MM.1S (cell line): ENCODE results near the gene GPS1.

Experiments used
- DNase-seq: peaks from one replicate; pipeline ENCODE4 v3.0.0-alpha.2; 2015
- H2AFZ ChIP-seq: fragments of 300-600 bp; sonication (generic); 2 replicates; pipeline ENCODE4 v1.6.0; 2016; ENCODE audit warnings: antibody characterized with exemption, low read length
- H3F3A ChIP-seq: fragments of 300-600 bp; sonication (generic); 2 replicates; pipeline ENCODE4 v1.6.1; 2016; ENCODE audit warnings: mild to moderate bottlenecking, antibody characterized with exemption, low read length, moderate library complexity, mixed read lengths; ENCODE audit not compliant: insufficient read depth
- H3K27ac ChIP-seq: fragments of 300-600 bp; sonication (generic); 2 replicates; pipeline ENCODE4 v1.5.1; 2016; ENCODE audit warnings: mild to moderate bottlenecking, low read length
- H3K27me3 ChIP-seq: fragments of 300-600 bp; sonication (generic); replicated peaks from 2 replicates; pipeline ENCODE4 v1.6.0; 2016; ENCODE audit warnings: low read length; ENCODE audit not compliant: insufficient read depth
- H3K36me3 ChIP-seq: fragments of 300-600 bp; sonication (generic); replicated peaks from 2 replicates; pipeline ENCODE4 v1.6.1; 2016; ENCODE audit warnings: mild to moderate bottlenecking, low read length, mixed read lengths; ENCODE audit not compliant: insufficient read depth
- H3K4me1 ChIP-seq: fragments of 300-600 bp; sonication (generic); 2 replicates; pipeline ENCODE4 v1.6.1; 2016; ENCODE audit warnings: low read length, mixed read lengths
- H3K4me2 ChIP-seq: fragments of 300-600 bp; sonication (generic); 2 replicates; pipeline ENCODE4 v1.6.0; 2016; ENCODE audit warnings: low read depth, low read length
- H3K4me3 ChIP-seq: fragments of 300-600 bp; sonication (generic); 2 replicates; pipeline ENCODE4 v1.5.1; 2016; ENCODE audit warnings: low read length, mixed read lengths
- H3K79me2 ChIP-seq: fragments of 300-600 bp; sonication (generic); 2 replicates; pipeline ENCODE4 v1.6.1; 2016; ENCODE audit warnings: mixed run types, low read length, mixed read lengths
- H3K9ac ChIP-seq: fragments of 300-600 bp; sonication (generic); 2 replicates; pipeline ENCODE4 v1.6.1; 2016; ENCODE audit warnings: low read length, mixed read lengths
- H3K9me2 ChIP-seq: fragments of 300-600 bp; sonication (generic); replicated peaks from 2 replicates; pipeline ENCODE4 v1.6.1; 2016; ENCODE audit warnings: mild to moderate bottlenecking, low read length, mixed read lengths; ENCODE audit not compliant: insufficient read depth
- H3K9me3 ChIP-seq: fragments of 300-600 bp; sonication (generic); replicated peaks from 2 replicates; pipeline ENCODE4 v1.6.1; 2016; ENCODE audit warnings: mild to moderate bottlenecking, low read length, mixed read lengths; ENCODE audit not compliant: insufficient read depth
- H4K20me1 ChIP-seq: fragments of 300-600 bp; sonication (generic); 2 replicates; pipeline ENCODE4 v1.6.1; 2016; ENCODE audit warnings: mild to moderate bottlenecking, low read length, moderate library complexity, mixed read lengths; ENCODE audit not compliant: insufficient read depth
- CTCF ChIP-seq: fragments of 300-600 bp; sonication (generic); IDR thresholded peaks from 2 replicates; pipeline ENCODE4 v1.5.1; 2016; ENCODE audit warnings: antibody characterized with exemption, low read length, mixed read lengths
- EZH2 ChIP-seq: fragments of 300-600 bp; sonication (generic); optimal IDR thresholded peaks from 2 replicates; pipeline ENCODE3; 2017; ENCODE audit warnings: low read depth, mild to moderate bottlenecking, antibody characterized with exemption, low read length, mixed read lengths
- EZH2phosphoT487 ChIP-seq: fragments of 300-600 bp; sonication (generic); IDR thresholded peaks from 2 replicates; pipeline ENCODE4 v1.6.1; 2018; ENCODE audit warnings: antibody characterized with exemption, low read length

The GPS1 gene

GRCh38 chr17:82043507-82043906, 8.2 kb upstream of the GPS1 start:
- no peaks in the 10 kb centered on the region for H3K4me1 ChIP-seq
- no peaks in the 10 kb centered on the region for H3K79me2 ChIP-seq
- H2AFZ ChIP-seq, result no peak overlapping the region
- DNase-seq, result no peak
- 0 out of 2 replicates have a peak, but pooled peaks cover 6% of the 10 kb centered on the region for H3K27me3 ChIP-seq
- no peak overlapping the region for H3K4me3 ChIP-seq
- H4K20me1 ChIP-seq, result no peaks in the 10 kb centered on the region
- no peaks in the 10 kb centered on the region for H3K9me2 ChIP-seq
- TF ChIP-seq CTCF, result no peak
- TF ChIP-seq EZH2, result no peak
- TF ChIP-seq EZH2phosphoT487, result no peak
- H3F3A ChIP-seq, result no peaks in the 10 kb centered on the region
- no peak overlapping the region for H3K9ac ChIP-seq
- no peak overlapping the region for H3K4me2 ChIP-seq
- H3K9me3 ChIP-seq, result no peaks in the 10 kb centered on the region
- H3K27ac ChIP-seq, result no peak overlapping the region
- H3K36me3 ChIP-seq, result no peaks in the 10 kb centered on the region; the same call in 1 of the 2 replicates

GRCh38 chr17:82045936-82046484, 5.7 kb upstream of the GPS1 start:
- no peak overlapping the region for H3K9ac ChIP-seq
- DNase-seq, result no peak
- no peaks in the 10 kb centered on the region for H3F3A ChIP-seq
- no peaks in the 10 kb centered on the region for H3K4me1 ChIP-seq
- H3K27ac ChIP-seq, result no peak overlapping the region
- no peak overlapping the region for H3K4me3 ChIP-seq
- H3K4me2 ChIP-seq, result no peak overlapping the region
- no peaks in the 10 kb centered on the region; the same call in 1 of the 2 replicates for H3K36me3 ChIP-seq
- no peak overlapping the region for H2AFZ ChIP-seq
- no peaks in the 10 kb centered on the region for H3K9me3 ChIP-seq
- H3K79me2 ChIP-seq, result peaks cover 3% of the 10 kb centered on the region; the same call in 1 of the 2 replicates
- 0 out of 2 replicates have a peak, but pooled peaks cover 4% of the 10 kb centered on the region for H3K27me3 ChIP-seq
- no peaks in the 10 kb centered on the region for H3K9me2 ChIP-seq
- TF ChIP-seq CTCF (no peak), EZH2phosphoT487 (no peak), EZH2 (no peak)
- H4K20me1 ChIP-seq, result no peaks in the 10 kb centered on the region

GRCh38 chr17:82046903-82047302, 4.8 kb upstream of the GPS1 start:
- Histone ChIP-seq H3K4me2 (no peak overlapping the region), H3K9me3 (no peaks in the 10 kb centered on the region), H3K9me2 (no peaks in the 10 kb centered on the region), H2AFZ (no peak overlapping the region), H3K4me3 (no peak overlapping the region), H3K4me1 (no peaks in the 10 kb centered on the region), H3K79me2 (peaks cover 4% of the 10 kb centered on the region; the same call in 1 of the 2 replicates), H3K27ac (no peak overlapping the region), H3K27me3 (no peaks in the 10 kb centered on the region), H3K36me3 (no peaks in the 10 kb centered on the region; the same call in 1 of the 2 replicates), H3F3A (no peaks in the 10 kb centered on the region), H4K20me1 (no peaks in the 10 kb centered on the region), H3K9ac (no peak overlapping the region)
- no peak for DNase-seq
- no peak for TF ChIP-seq EZH2phosphoT487
- no peak for TF ChIP-seq EZH2
- TF ChIP-seq CTCF, result no peak
